Esophagus squamous epithelium (tissue), 4 donors: Measurements from ENCODE around the gene C2orf49.

ENCODE experiments used
- CTCF ChIP-seq, 6 experiments: fragments of 450-650 bp in 4 of 6; fragments of 200-600 bp in 2 of 6; sonication (generic) in 2 of 6; IDR thresholded peaks; one replicate each; pipeline ENCODE4 v1.5.1; 2016 to 2019; ENCODE audit warnings: antibody characterized with exemption in 6 of 6, mild to moderate bottlenecking in 4 of 6, moderate library complexity in 4 of 6
- POLR2A ChIP-seq, 4 donors: fragments of 450-650 bp; IDR thresholded peaks; one replicate each; pipeline ENCODE4 v1.6.1; 2017; ENCODE audit warnings: antibody characterized with exemption in 4 of 4, mild to moderate bottlenecking in 4 of 4, moderate library complexity in 3 of 4

GRCh38 chr2:105301646-105302045 is 35.7 kb upstream of the C2orf49 start:
- TF ChIP-seq CTCF (IDR thresholded peaks at IDR 0.05) = no peak
- no peak for TF ChIP-seq POLR2A (IDR thresholded peaks at IDR 0.05)
